IPS DF 19.7 (cell line): ENCODE measurements around the gene SERINC5.
"Not testable (repeated sequence)": the region's sequence is repeated elsewhere in the genome, so short reads cannot be mapped to it uniquely, and the experiment has no call there.

ENCODE experiments used
- DNase-seq: peaks from one replicate; pipeline ENCODE4 v3.0.0-alpha.2; 2013; ENCODE audit warnings: low read depth, low spot score

The SERINC5 gene

GRCh38 chr5:80227979-80228596 lies 27.8 kb downstream of the SERINC5 start:
- no peak for DNase-seq

DNA sequence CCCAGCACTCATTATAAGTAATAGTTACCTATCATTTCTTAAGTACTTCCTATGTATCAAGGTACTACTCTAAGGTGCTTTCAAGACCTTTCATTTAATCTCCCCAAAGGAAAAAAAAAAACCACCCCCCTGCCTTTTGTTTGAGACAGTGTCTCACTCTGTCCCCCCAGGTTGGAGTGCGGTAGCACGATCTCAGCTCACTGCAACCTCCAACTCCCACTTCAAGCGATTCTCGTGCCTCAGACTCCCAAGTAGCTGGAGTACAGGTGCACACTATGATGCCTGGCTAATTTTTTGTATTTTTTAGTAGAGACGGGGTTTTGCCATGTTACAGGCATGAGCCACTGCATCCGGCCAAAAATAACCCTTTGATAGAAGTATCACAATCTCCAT lies 29.9 kb downstream of the SERINC5 start:
- DNase-seq: no peak

DNA sequence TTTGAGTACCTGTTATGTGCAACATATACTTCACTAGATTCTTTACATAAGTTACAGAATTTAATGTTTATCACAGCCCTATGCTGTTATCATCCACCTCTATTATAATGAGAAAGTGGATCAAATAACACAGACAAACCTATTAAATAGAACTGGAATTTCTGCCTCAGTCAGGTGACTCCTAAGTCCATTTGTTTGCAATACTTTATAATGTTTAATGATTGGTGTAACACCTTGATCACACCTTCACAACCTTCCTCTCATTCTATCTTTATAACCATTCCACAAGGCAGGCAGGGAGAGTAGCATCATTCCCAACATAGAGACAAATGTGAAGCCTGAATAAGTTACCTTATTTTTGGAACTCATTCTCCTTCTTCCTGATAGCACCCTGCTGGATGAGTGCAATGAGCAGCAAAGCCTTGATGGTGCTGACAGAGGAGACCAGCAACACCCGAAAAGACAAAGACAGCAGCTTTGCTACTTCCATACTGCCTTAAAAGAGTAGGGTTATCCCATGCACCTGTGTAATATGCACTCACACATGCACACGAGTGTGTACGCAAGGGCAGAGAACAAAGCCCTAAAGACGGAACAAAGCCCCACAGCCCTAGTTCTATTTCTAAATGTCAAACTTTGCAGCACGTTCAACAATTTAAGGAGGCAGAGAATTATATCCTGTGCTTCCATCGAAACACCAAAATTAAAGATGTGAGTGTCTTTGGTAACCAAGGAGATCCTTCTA lies 30.5 kb downstream of the SERINC5 start:
- no peak for DNase-seq

- DNase-seq: no peak
Observed at GRCh38 chr5:80223561-80223960, 32.3 kb downstream of the SERINC5 start.

DNA sequence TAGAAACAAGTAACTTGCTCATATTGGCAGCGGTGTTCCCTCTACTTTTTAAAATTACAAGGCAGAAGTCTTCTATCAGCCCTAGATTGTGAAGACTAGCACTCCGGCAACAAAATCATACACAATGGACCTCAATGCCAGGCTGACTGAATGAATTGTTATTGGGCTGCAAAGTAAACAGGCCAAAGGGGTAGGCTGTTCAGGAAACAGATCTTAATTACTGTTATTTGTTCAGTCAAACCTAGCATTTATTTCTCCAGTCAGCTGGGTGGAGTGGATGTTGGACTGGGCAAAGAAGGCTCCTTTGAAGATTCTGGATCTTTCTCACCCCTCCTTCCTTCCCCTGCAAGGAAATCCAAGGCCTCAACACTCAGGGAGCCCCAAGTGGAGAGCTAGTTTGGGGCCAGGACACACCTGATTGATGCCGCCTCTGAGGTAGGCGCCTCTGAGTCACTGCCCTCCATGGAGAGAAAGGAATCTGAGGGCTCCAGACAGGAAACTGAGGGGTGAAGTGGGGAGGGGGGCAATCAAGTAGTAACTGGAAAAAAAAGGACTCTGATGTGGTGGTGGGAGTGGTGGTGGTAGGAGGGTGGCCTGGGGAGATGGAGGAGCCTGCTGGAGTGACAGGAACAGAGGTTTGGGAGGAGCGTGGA lies 35.5 kb downstream of the SERINC5 start:
- no peak for DNase-seq

DNA sequence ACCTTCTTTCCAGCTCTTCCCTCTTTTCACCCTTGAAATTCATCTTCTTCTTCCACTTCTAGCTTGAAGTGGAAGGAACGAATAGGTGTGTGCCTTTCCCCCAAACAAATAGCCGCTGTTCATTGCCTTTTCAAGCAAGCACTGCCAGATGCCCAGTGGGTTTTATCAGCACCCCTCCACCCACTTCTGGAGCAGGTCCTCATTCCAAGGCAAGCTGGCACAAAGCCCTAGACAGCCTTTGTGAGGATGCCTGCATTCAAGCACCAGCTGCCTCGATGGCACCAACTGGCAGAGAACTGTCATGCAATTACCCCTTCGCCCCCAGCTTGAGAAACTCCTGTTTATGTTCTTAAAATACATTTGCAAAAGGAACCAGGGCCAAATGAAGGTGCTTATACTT lies 36.5 kb downstream of the SERINC5 start:
- no peak for DNase-seq

DNA sequence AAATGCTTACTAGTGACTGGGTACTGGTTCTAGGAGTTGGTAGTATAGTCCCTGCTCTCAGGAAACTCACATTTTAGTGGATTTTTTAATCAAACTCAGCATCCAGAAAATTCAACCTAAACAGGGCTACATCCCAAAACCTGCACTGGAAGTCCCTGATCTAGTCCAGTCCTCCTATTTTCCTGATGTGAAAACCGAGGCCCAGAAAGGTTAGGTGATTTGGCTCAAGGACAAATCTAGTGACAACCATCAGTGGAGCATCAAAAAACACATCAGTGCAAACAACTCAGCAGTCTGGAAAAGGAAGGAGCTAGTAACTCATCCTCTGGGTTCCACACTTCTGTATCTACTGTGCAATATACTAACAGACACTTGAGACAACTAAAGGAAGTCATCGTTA lies 38.2 kb downstream of the SERINC5 start:
- DNase-seq: no peak

DNA sequence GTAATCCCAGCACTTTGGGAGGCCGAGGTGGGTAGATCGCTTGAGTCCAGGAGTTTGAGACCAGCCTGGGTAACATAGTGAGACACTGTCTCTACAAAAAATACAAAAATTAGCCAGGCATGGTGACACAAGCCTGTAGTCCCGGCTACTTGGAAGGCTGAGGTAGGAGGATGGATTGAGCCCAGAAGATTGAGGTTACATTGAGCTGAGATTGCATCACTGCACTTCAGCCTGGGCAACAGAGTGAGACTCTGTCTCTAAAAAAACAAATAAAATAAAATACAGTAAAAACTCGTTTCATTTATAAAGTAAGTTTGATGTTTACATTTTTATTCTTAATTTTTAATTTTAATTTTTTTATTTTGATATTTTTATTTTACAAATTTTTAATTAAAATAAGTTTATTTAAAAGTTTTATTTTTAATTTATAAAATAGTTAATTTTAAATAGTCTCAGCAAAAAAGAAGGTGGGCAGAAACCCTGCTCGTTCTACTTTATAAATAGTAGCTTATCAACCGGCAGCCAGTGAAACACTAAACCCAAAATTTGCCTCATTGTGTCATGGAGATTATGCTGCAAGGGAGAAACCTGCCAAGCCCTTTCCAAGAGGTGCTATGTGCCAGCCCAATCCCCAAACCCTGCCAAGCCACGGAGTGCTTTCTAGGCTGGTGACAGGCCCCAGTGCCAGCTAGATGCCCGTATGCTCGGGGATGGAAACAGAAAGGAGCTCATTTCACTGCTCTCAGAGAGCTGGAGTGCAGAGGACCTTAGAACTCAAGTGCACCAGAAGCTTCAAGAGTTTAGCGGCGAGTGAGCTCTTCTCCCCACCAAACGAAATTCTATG lies 38.9 kb downstream of the SERINC5 start:
- no peak for DNase-seq

- no peak for DNase-seq
Observed at GRCh38 chr5:80216096-80216495, 39.8 kb downstream of the SERINC5 start.

DNA sequence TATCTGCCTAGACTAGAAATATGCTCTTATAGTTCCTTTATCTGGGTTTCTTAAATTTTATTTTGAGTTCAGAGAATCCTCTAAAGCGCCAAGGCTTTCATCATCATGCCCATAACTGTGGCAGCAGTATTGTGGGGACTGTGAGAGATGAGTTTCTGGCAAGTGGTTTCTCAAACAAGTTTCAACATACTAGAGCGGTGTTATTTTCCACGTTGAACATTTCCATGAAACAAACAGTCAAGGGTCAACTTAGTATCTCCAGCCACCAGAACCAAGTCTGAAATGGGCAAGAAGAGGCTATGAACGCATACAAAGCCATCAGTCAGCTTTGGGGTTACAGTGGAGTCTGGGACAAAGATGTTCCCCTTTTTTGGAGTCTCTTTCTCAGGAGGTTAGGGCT lies 40.3 kb downstream of the SERINC5 start:
- DNase-seq: no peak

DNA sequence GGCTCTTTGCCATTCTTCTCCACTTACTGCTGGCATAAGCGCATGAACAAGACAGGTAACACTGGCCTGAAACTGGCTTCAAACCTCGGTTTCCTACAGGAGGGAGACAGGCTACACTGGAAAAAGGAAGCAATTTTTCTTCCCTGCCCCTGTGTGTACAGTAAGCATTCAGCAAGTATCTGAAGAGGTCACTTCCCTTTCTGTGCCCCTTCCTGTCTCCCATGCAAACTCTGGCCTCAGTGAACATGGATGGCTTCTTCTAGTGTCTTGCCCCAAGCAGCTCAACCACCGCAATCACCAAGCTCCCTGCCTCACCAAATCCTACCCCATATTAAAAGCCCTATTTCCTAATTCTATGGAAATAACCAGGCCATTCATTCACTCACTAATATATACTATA lies 42.4 kb downstream of the SERINC5 start:
- no peak for DNase-seq

DNA sequence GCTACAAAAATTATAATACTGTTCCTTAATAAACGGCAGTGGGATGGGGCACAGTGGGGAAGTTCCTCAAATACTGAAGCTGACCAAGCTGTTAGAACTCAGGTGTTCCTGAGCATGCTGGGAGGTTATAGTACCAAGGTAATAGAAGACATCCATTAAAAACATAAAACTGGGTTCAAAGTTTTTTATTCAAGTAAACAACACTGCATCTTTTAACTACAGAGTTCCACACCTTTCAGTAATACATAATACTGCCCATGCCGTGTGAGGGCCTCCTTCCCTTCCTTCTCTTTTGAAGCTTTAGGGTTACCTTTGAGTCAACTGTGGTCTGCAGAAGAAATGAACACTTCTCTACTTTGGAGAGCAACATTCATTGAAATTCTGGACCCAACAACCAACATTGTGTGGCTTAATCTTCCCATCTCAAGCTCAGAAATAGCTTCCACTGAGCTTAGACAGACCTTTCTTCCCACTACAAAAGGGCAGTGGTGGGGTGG lies 43.6 kb downstream of the SERINC5 start:
- no peak for DNase-seq

GRCh38 chr5:80211327-80211726 lies 44.5 kb downstream of the SERINC5 start:
- DNase-seq: no peak

- DNase-seq: no peak
Observed at GRCh38 chr5:80210014-80210413, 45.8 kb downstream of the SERINC5 start.

- no peak for DNase-seq
Observed at GRCh38 chr5:80208381-80208780, 47.5 kb downstream of the SERINC5 start.

GRCh38 chr5:80207832-80208231 lies 48.0 kb downstream of the SERINC5 start:
- no peak for DNase-seq

DNA sequence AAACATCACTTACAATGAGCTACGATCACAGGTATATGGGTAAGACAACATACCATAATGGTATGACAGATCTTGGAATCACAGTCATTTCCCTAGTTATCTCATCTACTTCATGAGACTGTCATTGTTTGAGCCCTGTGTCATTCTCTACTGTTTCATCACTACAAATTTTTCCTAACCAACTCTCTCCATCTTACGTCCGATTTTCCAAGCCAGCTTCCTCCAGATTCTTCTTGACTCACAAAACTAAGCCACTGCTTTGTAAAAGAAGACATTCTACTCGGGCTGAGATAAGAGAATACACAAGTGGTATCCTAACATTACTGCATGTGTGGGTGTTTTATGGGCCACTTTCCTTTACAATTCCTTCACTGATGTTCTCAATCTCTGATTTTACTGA lies 49.6 kb downstream of the SERINC5 start:
- DNase-seq: no peak

DNA sequence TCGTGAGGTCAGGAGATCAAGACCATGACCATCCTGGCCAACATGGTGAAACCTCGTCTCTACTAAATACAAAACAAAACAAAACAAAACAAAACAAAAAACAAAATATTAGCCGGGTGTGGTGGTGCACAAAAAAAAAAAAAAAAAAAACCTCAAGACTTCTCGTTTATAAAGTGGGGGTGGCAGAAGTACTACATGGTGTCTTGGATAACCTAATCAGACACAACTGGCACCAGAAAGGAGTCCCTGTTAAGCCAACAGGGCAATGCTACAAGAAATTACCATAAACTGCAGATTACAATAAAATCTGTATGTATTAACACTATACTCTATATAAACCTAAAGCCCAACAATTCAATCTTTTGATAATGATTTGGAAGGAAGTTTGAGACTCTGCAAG lies 50.0 kb downstream of the SERINC5 start:
- DNase-seq: no peak

- no peak for DNase-seq
Observed at GRCh38 chr5:80204808-80205614, 50.8 kb downstream of the SERINC5 start.

GRCh38 chr5:80201763-80202162 lies 54.1 kb downstream of the SERINC5 start:
- not testable (repeated sequence) for DNase-seq

DNA sequence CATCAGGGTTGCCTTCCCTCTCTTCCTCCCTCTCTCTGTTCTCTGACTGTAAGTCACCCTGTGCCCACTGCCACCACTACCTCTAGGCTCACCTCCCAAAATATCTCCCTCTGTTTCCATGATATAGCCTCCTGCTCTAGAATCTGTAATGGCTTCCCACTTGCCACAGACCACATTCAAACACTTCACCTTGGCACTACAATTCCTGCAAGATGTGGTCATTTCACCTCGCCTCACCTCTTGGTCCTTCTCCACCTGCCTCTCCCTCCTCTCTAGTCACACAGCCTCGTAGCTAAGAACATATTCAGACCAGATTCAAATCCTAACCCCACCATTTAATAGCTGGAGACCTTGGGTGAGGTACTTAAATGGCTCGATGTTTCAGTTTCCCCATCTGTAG lies 56.9 kb downstream of the SERINC5 start:
- DNase-seq: no peak
